ENCODE measurements around the gene EXOC3L4. TPM values are rescaled to one million over a fixed set of nuclear protein-coding genes. Genes with fewer than 3 reads are reported as not detected.

The EXOC3L4 gene
- total and polyA plus RNA-seq, 4 donors: 24.0 to 77.8 (median 36.7) TPM

GRCh38 chr14:103137689-103138300 is 43.3 kb downstream of the EXOC3L4 start:
- Histone ChIP-seq H3K9me3 (ENCODE audit: control insufficient read depth in 4 of 4, low read length in 3 of 4) (no peaks in the 10 kb centered on the region), H3K9ac (ENCODE audit: low read depth in 1 of 2, low read length in 2 of 2) (no peak overlapping the region), H3K36me3 (ENCODE audit: control insufficient read depth in 4 of 4, insufficient read depth in 3 of 4, low read depth in 1 of 4, low read length in 3 of 4) (peaks cover 0 to 11% (median 6%) of the 10 kb centered on the region in 4 donors), H3K4me3 (ENCODE audit: low read depth in 1 of 3, low read length in 3 of 3) (no peak overlapping the region), H3K4me1 (ENCODE audit: control insufficient read depth in 4 of 4, insufficient read depth in 4 of 4, low read length in 3 of 4) (peaks cover 3 to 10% (median 8%) of the 10 kb centered on the region in 4 donors), H3K27ac (ENCODE audit: low read depth in 1 of 2, low read length in 2 of 2) (no peak overlapping the region), H3K27me3 (ENCODE audit: control insufficient read depth in 4 of 4, insufficient read depth in 4 of 4, low read length in 3 of 4) (no peaks in the 10 kb centered on the region)
- WGBS: 86% methylated on average over 22 of the region's 22 CpGs
- TF ChIP-seq ATF3 (IDR thresholded peaks at IDR 0.05): no peak
- TF ChIP-seq REST (IDR thresholded peaks at IDR 0.05): no peak
- no peak for TF ChIP-seq GABPA (IDR thresholded peaks at IDR 0.05 in 1 of 2, conservative IDR thresholded peaks at IDR 0.05 in 1 of 2)
- no peak for TF ChIP-seq FOXA1 (IDR thresholded peaks at IDR 0.05)
- no peak for TF ChIP-seq RAD21 (IDR thresholded peaks at IDR 0.05)
- TF ChIP-seq FOXA2 (IDR thresholded peaks at IDR 0.05): no peak
- TF ChIP-seq HNF4A (conservative IDR thresholded peaks at IDR 0.05): no peak
- TF ChIP-seq SP1 (IDR thresholded peaks at IDR 0.05): no peak
- TF ChIP-seq CTCF (IDR thresholded peaks at IDR 0.05; ENCODE audit: low read depth, low read length, missing input control): no peak
- TF ChIP-seq RXRA (IDR thresholded peaks at IDR 0.05): no peak
- TF ChIP-seq NR2F2 (IDR thresholded peaks at IDR 0.05): no peak
- TF ChIP-seq JUND (IDR thresholded peaks at IDR 0.05): no peak
- DNase-seq (ENCODE audit: low spot score): no peak

- WGBS: 59% methylated on average over 66 of the region's 66 CpGs
- peaks cover 0 to 7% (median 3%) of the 10 kb centered on the region in 4 donors for H3K36me3 ChIP-seq (ENCODE audit: control insufficient read depth in 4 of 4, insufficient read depth in 3 of 4, low read depth in 1 of 4, low read length in 3 of 4)
- no peak for DNase-seq (ENCODE audit: low spot score)
- TF ChIP-seq RAD21 (IDR thresholded peaks at IDR 0.05) (no peak), HNF4A (conservative IDR thresholded peaks at IDR 0.05) (no peak), GABPA (IDR thresholded peaks at IDR 0.05 in 1 of 2, conservative IDR thresholded peaks at IDR 0.05 in 1 of 2) (no peak), REST (IDR thresholded peaks at IDR 0.05) (no peak), YY1 (IDR thresholded peaks at IDR 0.05) (no peak), CTCF (IDR thresholded peaks at IDR 0.05; ENCODE audit: low read depth, low read length, missing input control) (no peak), RXRA (IDR thresholded peaks at IDR 0.05) (no peak), ZBTB33 (IDR thresholded peaks at IDR 0.05) (no peak)
- H3K4me3 ChIP-seq (ENCODE audit: low read depth in 1 of 3, low read length in 3 of 3): no peak overlapping the region
- no peaks in the 10 kb centered on the region for H3K27me3 ChIP-seq (ENCODE audit: control insufficient read depth in 4 of 4, insufficient read depth in 4 of 4, low read length in 3 of 4)
- no peak overlapping the region for H3K27ac ChIP-seq (ENCODE audit: low read depth in 1 of 2, low read length in 2 of 2)
- H3K4me1 ChIP-seq (ENCODE audit: control insufficient read depth in 4 of 4, insufficient read depth in 4 of 4, low read length in 3 of 4): peaks cover 3 to 8% (median 7%) of the 10 kb centered on the region in 4 donors
- no peaks in the 10 kb centered on the region for H3K9me3 ChIP-seq (ENCODE audit: control insufficient read depth in 4 of 4, low read length in 3 of 4)
- H3K9ac ChIP-seq (ENCODE audit: low read depth in 1 of 2, low read length in 2 of 2): no peak overlapping the region
Measured at GRCh38 chr14:103138301-103139131, 44.0 kb downstream of the EXOC3L4 start.

All from liver (tissue), 9 donors.